Gastroesophageal sphincter (tissue), 3 donors: ENCODE data around the gene PPP1R3G.

ENCODE experiments used
- CTCF ChIP-seq, 4 experiments: fragments of 200-600 bp in 2 of 4; fragments of 450-650 bp in 2 of 4; sonication (generic) in 1 of 4; IDR thresholded peaks; one replicate each; pipeline ENCODE4 v1.5.1; 2017 to 2019; ENCODE audit warnings: antibody characterized with exemption in 4 of 4, mild to moderate bottlenecking in 2 of 4, moderate library complexity in 2 of 4
- POLR2A ChIP-seq, 2 donors: fragments of 450-650 bp; IDR thresholded peaks; one replicate each; pipeline ENCODE4 v1.6.1; 2017; ENCODE audit warnings: antibody characterized with exemption in 2 of 2, mild to moderate bottlenecking in 2 of 2, moderate library complexity in 1 of 2
- POLR2AphosphoS5 ChIP-seq: sonication (generic); formaldehyde crosslinking; IDR thresholded peaks from one replicate; pipeline ENCODE4 v1.6.1; 2017; ENCODE audit warnings: antibody characterized with exemption

- TF ChIP-seq CTCF (IDR thresholded peaks at IDR 0.05) (no peak), POLR2A (IDR thresholded peaks at IDR 0.05) (no peak), POLR2AphosphoS5 (no peak)
Observed at GRCh38 chr6:5109436-5109835, 24.3 kb downstream of the PPP1R3G start.
